DOHH2 (cell line): ENCODE data around the gene ZFPL1.

Source experiments
- EZH2phosphoT487 ChIP-seq: fragments of 200-600 bp; sonication (generic); IDR thresholded peaks from 2 replicates; pipeline ENCODE4 v1.6.1; 2017; ENCODE audit warnings: borderline replicate concordance, mild to moderate bottlenecking, antibody characterized with exemption, low read length, moderate library complexity, mixed read lengths
- TF ChIP-seq, protein P1 (sequence below): fragments of 200-600 bp; sonication (generic); IDR thresholded peaks from one replicate; pipeline ENCODE4 v1.5.1; 2014; ENCODE audit warnings: antibody characterized with exemption, mild to moderate bottlenecking, low read depth, low read length; ENCODE audit not compliant: poor library complexity, severe bottlenecking

DNA sequence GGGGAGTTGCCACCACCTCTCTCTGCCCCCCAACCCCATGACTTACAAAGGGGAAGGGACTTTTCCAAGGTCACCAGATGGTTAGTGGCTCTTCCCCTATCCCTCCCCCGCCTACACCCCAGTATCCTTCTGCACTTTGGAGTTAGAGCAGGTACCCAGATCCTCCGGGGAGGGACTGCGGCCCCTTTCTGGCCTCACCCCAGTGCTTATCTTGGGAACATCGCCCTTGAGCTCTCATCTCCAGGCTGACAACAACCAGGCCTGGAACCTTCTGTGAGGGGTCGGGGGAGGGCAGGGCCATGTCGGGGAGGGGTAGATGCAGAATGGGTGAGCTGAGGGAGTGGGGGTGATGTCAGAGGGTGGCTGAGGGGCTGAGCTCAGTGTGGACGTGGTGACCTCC lies 18.2 kb upstream of the ZFPL1 start:
- TF ChIP-seq EZH2phosphoT487, result no peak
- TF ChIP-seq, protein P1, sequence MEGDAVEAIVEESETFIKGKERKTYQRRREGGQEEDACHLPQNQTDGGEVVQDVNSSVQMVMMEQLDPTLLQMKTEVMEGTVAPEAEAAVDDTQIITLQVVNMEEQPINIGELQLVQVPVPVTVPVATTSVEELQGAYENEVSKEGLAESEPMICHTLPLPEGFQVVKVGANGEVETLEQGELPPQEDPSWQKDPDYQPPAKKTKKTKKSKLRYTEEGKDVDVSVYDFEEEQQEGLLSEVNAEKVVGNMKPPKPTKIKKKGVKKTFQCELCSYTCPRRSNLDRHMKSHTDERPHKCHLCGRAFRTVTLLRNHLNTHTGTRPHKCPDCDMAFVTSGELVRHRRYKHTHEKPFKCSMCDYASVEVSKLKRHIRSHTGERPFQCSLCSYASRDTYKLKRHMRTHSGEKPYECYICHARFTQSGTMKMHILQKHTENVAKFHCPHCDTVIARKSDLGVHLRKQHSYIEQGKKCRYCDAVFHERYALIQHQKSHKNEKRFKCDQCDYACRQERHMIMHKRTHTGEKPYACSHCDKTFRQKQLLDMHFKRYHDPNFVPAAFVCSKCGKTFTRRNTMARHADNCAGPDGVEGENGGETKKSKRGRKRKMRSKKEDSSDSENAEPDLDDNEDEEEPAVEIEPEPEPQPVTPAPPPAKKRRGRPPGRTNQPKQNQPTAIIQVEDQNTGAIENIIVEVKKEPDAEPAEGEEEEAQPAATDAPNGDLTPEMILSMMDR, result no peak
